GM12873 (cell line): Measurements from ENCODE around the gene BCL2.

Experiments
- TF ChIP-seq, protein P1 (sequence below): IDR thresholded peaks from 2 replicates; pipeline ENCODE4 v1.5.1; 2012; ENCODE audit warnings: low read depth, mild to moderate bottlenecking, moderate library complexity, low read length, control low read depth; ENCODE audit not compliant: insufficient read depth; ENCODE audit errors: missing control alignments

BCL2 gene

DNA sequence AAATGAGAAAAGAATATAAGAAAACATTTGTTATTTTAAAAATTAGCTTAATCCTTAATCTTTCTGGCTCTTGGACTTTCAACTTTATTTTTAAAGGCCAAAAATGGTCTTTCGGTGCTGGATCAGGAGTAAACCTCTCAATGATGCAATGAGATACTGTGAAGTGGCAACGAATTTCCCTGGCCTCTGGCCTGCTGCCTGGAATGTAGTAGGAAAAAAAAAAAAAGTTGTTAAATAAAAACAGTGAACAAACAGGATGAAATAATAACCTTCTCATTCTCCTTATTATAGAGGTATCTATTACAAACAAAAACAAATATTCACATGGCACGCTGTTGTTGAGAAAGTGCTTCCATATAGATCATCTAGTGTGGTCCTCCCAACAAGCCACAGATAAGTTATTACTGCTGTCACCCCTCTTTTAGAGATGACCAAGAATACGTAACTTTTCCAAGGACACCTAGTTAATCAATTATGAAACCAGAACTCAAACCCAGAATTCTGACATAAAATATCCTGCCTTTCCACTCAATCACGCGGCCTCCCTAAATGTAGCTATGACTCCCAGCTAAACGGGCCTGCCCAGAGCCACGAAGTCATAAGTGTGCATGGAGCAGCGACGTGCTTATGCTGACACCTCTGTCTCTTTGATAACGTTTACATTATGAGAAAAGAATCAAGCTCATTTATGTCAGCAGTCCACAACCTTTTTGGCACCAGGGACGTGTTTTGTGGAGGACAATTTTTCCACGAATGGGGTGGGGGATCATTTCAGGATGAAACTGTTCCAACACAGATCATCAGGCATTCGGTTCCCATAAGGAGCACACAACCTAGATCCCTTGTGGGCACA lies 170.9 kb downstream of the BCL2 start:
- TF ChIP-seq, protein P1, sequence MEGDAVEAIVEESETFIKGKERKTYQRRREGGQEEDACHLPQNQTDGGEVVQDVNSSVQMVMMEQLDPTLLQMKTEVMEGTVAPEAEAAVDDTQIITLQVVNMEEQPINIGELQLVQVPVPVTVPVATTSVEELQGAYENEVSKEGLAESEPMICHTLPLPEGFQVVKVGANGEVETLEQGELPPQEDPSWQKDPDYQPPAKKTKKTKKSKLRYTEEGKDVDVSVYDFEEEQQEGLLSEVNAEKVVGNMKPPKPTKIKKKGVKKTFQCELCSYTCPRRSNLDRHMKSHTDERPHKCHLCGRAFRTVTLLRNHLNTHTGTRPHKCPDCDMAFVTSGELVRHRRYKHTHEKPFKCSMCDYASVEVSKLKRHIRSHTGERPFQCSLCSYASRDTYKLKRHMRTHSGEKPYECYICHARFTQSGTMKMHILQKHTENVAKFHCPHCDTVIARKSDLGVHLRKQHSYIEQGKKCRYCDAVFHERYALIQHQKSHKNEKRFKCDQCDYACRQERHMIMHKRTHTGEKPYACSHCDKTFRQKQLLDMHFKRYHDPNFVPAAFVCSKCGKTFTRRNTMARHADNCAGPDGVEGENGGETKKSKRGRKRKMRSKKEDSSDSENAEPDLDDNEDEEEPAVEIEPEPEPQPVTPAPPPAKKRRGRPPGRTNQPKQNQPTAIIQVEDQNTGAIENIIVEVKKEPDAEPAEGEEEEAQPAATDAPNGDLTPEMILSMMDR = no peak

DNA sequence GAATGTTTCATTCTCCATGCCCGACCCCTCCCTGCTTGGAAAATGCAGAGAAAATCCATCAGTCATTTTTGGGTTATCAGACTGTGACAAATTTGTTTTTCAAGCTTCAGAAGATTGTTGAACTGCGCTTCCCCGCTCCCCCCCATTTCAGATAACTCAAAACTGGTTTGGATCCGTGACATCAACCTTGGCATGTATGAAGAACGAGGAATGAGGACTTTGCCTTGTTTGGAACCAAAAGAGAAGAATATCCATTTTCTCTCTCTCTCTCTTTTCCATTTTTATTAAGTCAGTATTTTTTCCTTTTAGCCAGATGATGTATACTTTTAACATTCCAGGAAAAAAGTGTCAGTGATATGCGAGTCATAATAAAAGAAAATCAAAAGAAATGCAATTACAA lies 171.6 kb downstream of the BCL2 start:
- TF ChIP-seq, protein P1 = no peak

DNA sequence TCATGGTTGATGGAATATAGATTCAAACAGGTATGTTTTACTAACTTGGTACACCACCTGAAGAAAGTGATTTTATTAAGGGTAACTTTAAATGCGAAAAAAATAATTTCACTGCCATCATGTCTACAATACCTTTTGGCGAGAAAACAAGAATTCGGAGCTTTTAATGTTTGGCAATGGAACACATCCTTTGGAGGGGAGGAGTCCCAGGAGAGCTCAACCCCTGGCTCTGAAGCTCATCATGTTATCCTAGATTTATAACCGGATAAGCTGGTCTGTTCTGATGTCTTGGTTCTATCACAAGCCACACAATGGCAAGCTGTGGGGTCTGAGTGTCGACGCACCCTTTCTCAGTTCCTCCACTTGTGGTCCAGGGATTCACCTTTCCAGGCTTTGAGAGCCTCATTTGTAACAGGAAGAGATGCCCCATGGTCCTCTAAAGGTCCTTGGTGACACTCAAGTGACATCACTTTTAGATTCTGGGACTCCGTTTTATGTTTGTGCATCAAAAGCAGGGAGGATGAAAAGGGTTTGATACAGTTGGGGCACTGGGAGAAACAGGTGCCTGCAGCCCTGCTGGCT lies 172.7 kb downstream of the BCL2 start:
- TF ChIP-seq, protein P1 = no peak

DNA sequence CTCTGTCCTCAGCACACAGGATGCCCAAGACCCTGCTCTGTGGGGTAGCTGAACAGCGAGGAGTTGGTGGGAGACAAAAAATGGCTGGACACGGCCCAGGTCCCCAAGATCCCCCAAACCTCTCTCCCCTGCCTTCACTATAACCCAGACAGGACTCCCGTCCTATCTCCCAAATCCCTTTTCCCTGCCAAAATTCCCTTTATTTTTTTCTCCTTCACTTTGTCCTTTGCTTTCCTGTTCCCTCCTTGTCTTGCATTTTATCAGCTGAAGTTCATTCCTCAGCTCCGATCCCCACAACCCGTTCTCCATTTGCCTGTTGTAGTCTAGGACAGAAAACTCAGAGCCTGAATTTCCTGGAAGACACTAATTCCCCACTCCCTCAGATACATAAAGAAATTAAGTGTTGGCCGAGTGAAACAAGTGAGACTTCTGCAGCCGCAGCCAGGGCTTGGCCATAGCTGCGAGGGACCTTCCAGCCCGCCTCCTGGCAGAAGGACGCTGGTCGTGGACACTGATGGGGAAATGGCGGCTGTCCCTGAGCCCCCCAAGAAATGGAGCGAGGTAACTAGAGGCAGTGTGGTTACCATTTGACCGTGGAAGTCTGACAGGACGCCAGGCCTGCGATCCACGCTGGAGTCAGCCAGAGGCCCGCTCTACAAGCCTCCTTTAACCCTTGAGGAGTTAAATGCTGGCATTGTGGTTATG lies 173.6 kb downstream of the BCL2 start:
- TF ChIP-seq, protein P1 = no peak

DNA sequence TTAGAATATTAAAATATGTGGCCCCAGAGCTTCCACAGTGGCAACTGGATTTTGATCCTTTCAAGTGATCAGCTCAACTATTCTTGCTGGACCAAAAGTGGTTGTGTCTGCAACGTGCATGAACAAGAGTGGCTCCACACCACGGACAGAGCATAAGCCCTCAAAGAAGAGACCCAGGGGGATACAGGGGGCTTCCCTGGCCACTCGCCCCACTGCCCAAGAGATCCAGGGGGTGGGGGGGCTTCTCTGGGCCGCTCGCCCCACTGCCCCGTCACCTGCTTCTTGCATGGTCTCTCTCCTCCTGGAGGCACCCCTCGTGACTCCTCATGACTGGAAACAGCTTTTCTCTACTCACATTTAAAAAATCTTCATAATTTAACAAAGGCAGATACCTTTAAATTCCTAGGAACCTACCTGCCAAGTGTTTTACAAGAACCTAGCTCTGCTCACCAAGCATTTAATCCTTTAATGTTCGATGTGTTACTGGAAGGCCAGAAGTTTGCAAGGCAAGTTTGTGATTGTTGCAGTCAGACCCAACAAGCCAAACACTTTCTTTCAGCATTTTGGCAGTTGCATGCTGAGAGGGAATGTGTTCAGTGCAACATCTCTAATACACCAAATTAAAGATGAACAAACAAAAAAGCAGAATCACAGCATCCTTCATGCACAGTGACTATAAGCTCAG lies 174.3 kb downstream of the BCL2 start:
- TF ChIP-seq, protein P1 = no peak

DNA sequence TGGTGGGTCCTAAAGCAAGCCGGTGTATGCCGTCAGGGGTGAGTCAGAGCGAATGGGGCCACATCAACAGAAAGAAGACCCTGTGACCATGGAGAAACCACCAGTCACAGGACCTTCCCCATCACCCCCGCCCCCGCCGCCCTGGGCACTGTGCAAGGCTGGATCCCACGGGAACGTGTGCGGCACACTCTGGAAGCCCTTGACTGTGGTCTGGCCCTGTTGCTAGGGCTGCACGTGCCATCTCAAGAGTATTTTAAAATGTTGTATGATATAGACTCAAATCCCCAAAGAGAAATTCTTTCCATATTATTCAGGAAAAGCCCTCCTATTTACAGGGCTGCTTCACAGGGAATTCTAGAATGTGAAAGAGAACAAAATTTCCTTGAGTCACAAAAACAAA lies 174.8 kb downstream of the BCL2 start:
- TF ChIP-seq, protein P1 = no peak
